Stomach (tissue), 19 donors: Measurements from ENCODE around the gene PSMC5. TPM values are rescaled to one million over a fixed set of nuclear protein-coding genes. Genes with fewer than 3 reads are reported as not detected.
A peak's percentile ranks its signal among the peaks of the same experiment; 100 is the strongest.

Experiments used
- DNase-seq, 2 donors: peaks; one replicate each; pipeline versions ENCODE4 v3.0.0 to v3.0.0-alpha.2; 2013 to 2019
- H3K27ac ChIP-seq, 5 donors: fragments of 200-600 bp in 4 of 5; sonication (generic) in 4 of 5; one replicate each; pipeline ENCODE4 v1.5.1; 2013 to 2019; ENCODE audit warnings: mild to moderate bottlenecking in 1 of 5, moderate library complexity in 1 of 5
- H3K27me3 ChIP-seq, 3 donors: fragments of 200-600 bp; sonication (generic); one replicate each; pipeline ENCODE4 v1.5.1; 2017 to 2019; ENCODE audit warnings: mixed run types in 1 of 3
- H3K36me3 ChIP-seq, 4 donors: fragments of 200-600 bp; sonication (generic); 1 replicate in 3 of 4; 2 replicates in 1 of 4; pipeline ENCODE4 v1.5.1; 2016 to 2019
- H3K4me1 ChIP-seq, 4 donors: fragments of 200-600 bp; sonication (generic); one replicate each; pipeline ENCODE4 v1.5.1; 2016 to 2019
- H3K4me3 ChIP-seq, 4 donors: fragments of 200-600 bp; sonication (generic) in 3 of 4; one replicate each; pipeline ENCODE4 v1.5.1; 2016 to 2019; ENCODE audit warnings: mild to moderate bottlenecking in 1 of 4
- H3K9me3 ChIP-seq, 4 donors: fragments of 200-600 bp; sonication (generic); one replicate each; pipeline ENCODE4 v1.5.1; 2016 to 2019
- EP300 ChIP-seq: sonication (generic); formaldehyde crosslinking; IDR thresholded peaks from one replicate; pipeline ENCODE4 v1.6.1; 2017; ENCODE audit warnings: antibody characterized with exemption
- POLR2A ChIP-seq, 4 donors: fragments of 450-650 bp; IDR thresholded peaks; one replicate each; pipeline ENCODE4 v1.6.1; 2016; ENCODE audit warnings: antibody characterized with exemption in 4 of 4, control low read depth in 2 of 4, mild to moderate bottlenecking in 1 of 4, moderate library complexity in 1 of 4
- POLR2AphosphoS5 ChIP-seq, 3 donors: sonication (generic); formaldehyde crosslinking; IDR thresholded peaks; one replicate each; pipeline ENCODE4 v1.6.1; 2016; ENCODE audit warnings: antibody characterized with exemption in 3 of 3
- WGBS, 5 donors: extraction: QIAGEN DNeasy Blood & Tissue Kit in 3 of 5; methylation state at CpG; one replicate each; pipeline versions ENCODE4 v1.1.5 to v1.1.7; 2013 to 2018; 5-methylcytosine and 5-hydroxymethylcytosine counted together
- intact Hi-C: fragments of 100-400 bp; cut with DNase I; formaldehyde crosslinking; loops from one replicate; pipeline ENCODE4 v1.15.1; 2023; ENCODE audit warnings: low total_unique reads
- long read RNA-seq, 10 donors: transcript quantifications; one replicate each; lab custom pipeline, GENCODE V29; 2026
- polyA plus RNA-seq, 3 donors: library from polyadenylated mRNA; stranded (reverse); fragments of 200-250 nt; gene quantifications; one replicate each; pipeline ENCODE4 v1.2.3, GENCODE V29; 2013
- total RNA-seq, 5 donors: library from RNA; depleted of rRNA; stranded (reverse); fragments of >200 nt; gene quantifications; one replicate each; pipeline versions ENCODE4 v1.1.0 to v1.2.3, GENCODE V29; 2014 to 2016
- TF ChIP-seq, protein P1 (sequence below), 7 experiments: fragments of 450-650 bp in 4 of 7; fragments of 200-600 bp in 3 of 7; sonication (generic) in 3 of 7; IDR thresholded peaks; one replicate each; pipeline ENCODE4 v1.5.1; 2016 to 2019; ENCODE audit warnings: antibody characterized with exemption in 7 of 7, control low read depth in 2 of 7, mild to moderate bottlenecking in 1 of 7
- donor health status: healthy with polysubstance abuse.
- donor health status: Bipolar disorder and iron deficiency.
- donor health status: healthy.

The PSMC5 gene
- total RNA-seq (100 to 1,000 TPM in 1 of 5 donors, 10 to 100 TPM in 4; 19.2 to 177 (median 80.1) TPM), polyA plus RNA-seq (100 to 1,000 TPM; 151 to 211 (median 153) TPM)
- long read RNA-seq, donor 1, transcript PSMC5-201 (12 exons, 1,579 nt), result major isoform, 15 of 20 reads
- long read RNA-seq, donor 1, partial matches to known transcripts, result 0 of 20 reads
- long read RNA-seq, donor 1, other reads (novel, unspliced or antisense), result 0 of 20 reads
- long read RNA-seq, donor 2, transcript PSMC5-201 (12 exons, 1,579 nt), result major isoform, 28 of 34 reads
- long read RNA-seq, donor 2, partial matches to known transcripts, result 0 of 34 reads
- long read RNA-seq, donor 2, other reads (novel, unspliced or antisense), result 0 of 34 reads
- long read RNA-seq, donor 3, transcript PSMC5-201 (12 exons, 1,579 nt), result major isoform, 13 of 22 reads
- long read RNA-seq, donor 3, partial matches to known transcripts, result 5 of 22 reads
- long read RNA-seq, donor 3, other reads (novel, unspliced or antisense), result 0 of 22 reads
- long read RNA-seq, donor 4, partial matches to known transcripts, result 0 of 2 reads
- long read RNA-seq, donor 4, other reads (novel, unspliced or antisense), result 0 of 2 reads
- long read RNA-seq, donor 5, transcript PSMC5-201 (12 exons, 1,579 nt), result major isoform, 20 of 32 reads
- long read RNA-seq, donor 5, partial matches to known transcripts, result 5 of 32 reads
- long read RNA-seq, donor 5, other reads (novel, unspliced or antisense), result 0 of 32 reads
- long read RNA-seq, donor 6, transcript PSMC5-201 (12 exons, 1,579 nt), result major isoform, 59 of 92 reads
- long read RNA-seq, donor 6, transcript PSMC5-212 (11 exons, 1,474 nt), result minor isoform, 5 of 92 reads
- long read RNA-seq, donor 6, transcript PSMC5-203 (12 exons, 1,680 nt), result minor isoform, 5 of 92 reads
- long read RNA-seq, donor 6, partial matches to known transcripts, result 19 of 92 reads
- long read RNA-seq, donor 6, other reads (novel, unspliced or antisense), result 0 of 92 reads
- long read RNA-seq, donor 7, transcript PSMC5-201 (12 exons, 1,579 nt), result major isoform, 28 of 48 reads
- long read RNA-seq, donor 7, transcript PSMC5-218 (2 exons, 576 nt), result minor isoform, 7 of 48 reads
- long read RNA-seq, donor 7, partial matches to known transcripts, result 6 of 48 reads
- long read RNA-seq, donor 7, other reads (novel, unspliced or antisense), result 0 of 48 reads
- long read RNA-seq, donor 8, transcript PSMC5-201 (12 exons, 1,579 nt), result major isoform, 22 of 30 reads
- long read RNA-seq, donor 8, partial matches to known transcripts, result 5 of 30 reads
- long read RNA-seq, donor 8, other reads (novel, unspliced or antisense), result 0 of 30 reads
- long read RNA-seq, donor 9, transcript PSMC5-218 (2 exons, 576 nt), result minor isoform, 10 of 50 reads
- long read RNA-seq, donor 9, transcript PSMC5-201 (12 exons, 1,579 nt), result major isoform, 17 of 50 reads
- long read RNA-seq, donor 9, partial matches to known transcripts, result 19 of 50 reads
- long read RNA-seq, donor 9, other reads (novel, unspliced or antisense), result 0 of 50 reads
- long read RNA-seq, donor 10, transcript PSMC5-201 (12 exons, 1,579 nt), result major isoform, 15 of 17 reads
- long read RNA-seq, donor 10, partial matches to known transcripts, result 0 of 17 reads
- long read RNA-seq, donor 10, other reads (novel, unspliced or antisense), result 0 of 17 reads

DNA sequence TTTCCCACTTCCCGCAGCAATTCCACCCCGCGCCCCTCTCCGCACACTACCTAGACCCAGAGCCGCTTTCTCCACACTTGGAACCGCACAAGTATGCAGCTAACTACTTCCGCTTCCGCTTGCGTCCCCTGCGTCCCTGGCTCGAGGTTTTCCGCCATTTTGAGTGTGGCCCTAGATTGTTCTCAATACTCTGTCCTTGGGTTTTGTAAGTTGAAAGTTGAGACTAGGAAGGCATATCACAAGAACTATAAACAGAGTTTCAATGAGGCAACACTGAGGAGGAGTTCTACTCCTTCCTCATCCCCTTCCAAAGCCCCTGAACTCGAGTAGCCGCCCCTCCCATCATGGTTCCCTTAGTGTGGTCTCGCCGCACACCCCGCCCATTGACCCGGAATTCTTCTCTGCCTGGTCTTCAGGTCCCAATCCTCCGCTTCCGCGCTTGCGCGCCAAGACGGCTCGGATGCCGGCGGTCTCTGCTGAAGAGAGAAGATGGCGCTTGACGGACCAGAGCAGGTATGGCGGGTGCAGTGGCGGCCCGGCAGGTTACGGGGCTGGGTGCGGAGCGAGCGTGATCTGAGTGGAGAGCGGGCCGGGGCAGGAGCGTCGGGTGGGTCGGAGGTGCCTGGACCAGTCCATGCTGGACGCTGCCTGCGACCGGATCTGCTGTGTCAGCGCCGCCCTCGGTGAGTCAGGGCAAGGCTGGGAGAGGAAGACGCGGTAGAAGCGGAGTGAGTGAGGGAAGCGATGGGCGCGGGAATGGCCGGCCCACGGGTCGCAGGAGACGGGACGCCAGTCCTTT, at the start of gene PSMC5, which contains the start of gene FTSJ3:
PSMC5 (plus strand) TSS at position 430 of the 799 bp plus-strand sequence; CDS start at position 490, 60 bp downstream.
FTSJ3 (minus strand) TSS at position 662 of the 799 bp plus-strand sequence. CDS start 761 bp downstream, outside the sequence.
- Histone ChIP-seq H3K36me3 (peaks cover 66 to 71% (median 69%) of the 10 kb centered on the region in 4 donors), H3K27ac (peak within 1 kb of the TSS; percentile 87 to 95 (median 94)), H3K4me1 (peaks cover 27 to 41% (median 37%) of the 10 kb centered on the region in 4 donors), H3K27me3 (no peaks in the 10 kb centered on the region), H3K9me3 (no peaks in the 10 kb centered on the region), H3K4me3 (peak within 1 kb of the TSS; percentile 73 to 82 (median 78))
- 0% methylated on average over 24 to 58 of the region's 58 CpGs for WGBS, 5 donors
- intact Hi-C loops, result no loop called here
- DNase-seq, result peak; percentile 94 to 98
- no peak for TF ChIP-seq EP300
- TF ChIP-seq POLR2A (IDR thresholded peaks at IDR 0.05), result peak in 1 of 4 donors; percentile 41
- peak; percentile 78 to 94 (median 86) for TF ChIP-seq POLR2AphosphoS5 (IDR thresholded peaks at IDR 0.05)
- TF ChIP-seq, protein P1, sequence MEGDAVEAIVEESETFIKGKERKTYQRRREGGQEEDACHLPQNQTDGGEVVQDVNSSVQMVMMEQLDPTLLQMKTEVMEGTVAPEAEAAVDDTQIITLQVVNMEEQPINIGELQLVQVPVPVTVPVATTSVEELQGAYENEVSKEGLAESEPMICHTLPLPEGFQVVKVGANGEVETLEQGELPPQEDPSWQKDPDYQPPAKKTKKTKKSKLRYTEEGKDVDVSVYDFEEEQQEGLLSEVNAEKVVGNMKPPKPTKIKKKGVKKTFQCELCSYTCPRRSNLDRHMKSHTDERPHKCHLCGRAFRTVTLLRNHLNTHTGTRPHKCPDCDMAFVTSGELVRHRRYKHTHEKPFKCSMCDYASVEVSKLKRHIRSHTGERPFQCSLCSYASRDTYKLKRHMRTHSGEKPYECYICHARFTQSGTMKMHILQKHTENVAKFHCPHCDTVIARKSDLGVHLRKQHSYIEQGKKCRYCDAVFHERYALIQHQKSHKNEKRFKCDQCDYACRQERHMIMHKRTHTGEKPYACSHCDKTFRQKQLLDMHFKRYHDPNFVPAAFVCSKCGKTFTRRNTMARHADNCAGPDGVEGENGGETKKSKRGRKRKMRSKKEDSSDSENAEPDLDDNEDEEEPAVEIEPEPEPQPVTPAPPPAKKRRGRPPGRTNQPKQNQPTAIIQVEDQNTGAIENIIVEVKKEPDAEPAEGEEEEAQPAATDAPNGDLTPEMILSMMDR (IDR thresholded peaks at IDR 0.05), result peak in 5 of 7 experiments; percentile 24 to 45 (median 34)

DNA sequence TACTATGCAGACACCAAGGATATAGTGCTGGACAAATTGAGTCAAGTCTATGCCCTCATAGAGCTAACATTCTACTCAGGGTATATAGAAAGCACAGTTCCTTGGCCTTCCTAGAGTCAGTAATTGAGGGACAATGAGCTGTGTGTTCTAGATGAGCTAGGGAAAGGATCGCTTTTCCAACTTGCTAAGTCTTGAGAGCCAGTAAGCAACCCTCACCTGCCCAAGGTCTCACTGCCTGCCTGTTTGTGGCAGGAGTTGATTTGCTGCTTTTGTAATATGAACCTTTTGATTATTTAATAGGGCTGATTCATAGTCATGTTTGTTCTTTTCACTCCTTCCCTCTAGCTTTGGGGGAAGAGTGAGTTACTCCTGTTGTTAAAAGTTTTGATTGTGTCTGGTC, 46.7 kb upstream of the PSMC5 start:
- Histone ChIP-seq H3K4me1 (peaks cover 34 to 96% (median 64%) of the 10 kb centered on the region in 4 donors), H3K27me3 (no peaks in the 10 kb centered on the region), H3K36me3 (peaks cover 5 to 43% (median 41%) of the 10 kb centered on the region in 4 donors), H3K9me3 (no peaks in the 10 kb centered on the region), H3K4me3 (no peak overlapping the region), H3K27ac (peak overlapping the region; percentile 7 to 54 (median 43))
- intact Hi-C loops, result no loop called here
- 33 to 68% (median 58%) methylated on average over 1 of the region's 1 CpG for WGBS, 5 donors
- TF ChIP-seq POLR2AphosphoS5 (IDR thresholded peaks at IDR 0.05) (no peak), POLR2A (IDR thresholded peaks at IDR 0.05) (no peak)
- peak; percentile 36 to 41 for DNase-seq

DNA sequence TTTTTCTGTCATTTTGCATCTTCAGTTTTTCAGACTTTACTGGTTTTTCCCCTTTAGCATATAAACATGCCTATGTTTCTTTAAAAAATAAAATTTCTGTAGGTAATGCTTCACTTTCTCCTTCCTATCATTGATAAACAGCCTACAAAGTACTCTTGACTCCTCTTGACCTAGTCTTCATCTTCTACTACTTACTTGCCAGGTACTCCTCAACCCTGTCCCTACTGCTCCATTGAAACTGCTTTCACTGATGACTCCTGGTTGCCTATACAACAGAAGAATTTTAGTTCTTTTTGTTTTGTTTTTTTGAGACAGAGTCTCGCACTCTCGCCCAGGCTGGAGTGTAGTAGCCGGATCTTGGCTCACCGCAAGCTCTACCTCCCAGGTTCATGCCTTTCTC, 46.3 kb upstream of the PSMC5 start:
- no peaks in the 10 kb centered on the region for H3K27me3 ChIP-seq
- TF ChIP-seq POLR2A (IDR thresholded peaks at IDR 0.05) (no peak), POLR2AphosphoS5 (IDR thresholded peaks at IDR 0.05) (no peak), EP300 (no peak)
- TF ChIP-seq, protein P1 (IDR thresholded peaks at IDR 0.05), result no peak
- peaks cover 30 to 95% (median 60%) of the 10 kb centered on the region in 4 donors for H3K4me1 ChIP-seq
- no peak overlapping the region for H3K4me3 ChIP-seq
- DNase-seq, result no peak
- peak overlapping the region in 4 of 5 donors; percentile 31 to 54 (median 48) for H3K27ac ChIP-seq
- no peaks in the 10 kb centered on the region for H3K9me3 ChIP-seq
- 93 to 100% (median 96%) methylated on average over 4 of the region's 4 CpGs for WGBS, 5 donors
- peaks cover 5 to 44% (median 41%) of the 10 kb centered on the region in 4 donors for H3K36me3 ChIP-seq
- intact Hi-C loops, result no loop called here
